A673 (cell line): ENCODE results near the gene FLNC. TPM values are rescaled to one million over a fixed set of nuclear protein-coding genes. Genes with fewer than 3 reads are reported as not detected.

Experiments used
- BruUV-seq: library from RNA; stranded (reverse); fragments of 400-500 nt; replicated peaks from 2 replicates; lab custom pipeline; 2021; lab: Mats Ljungman, UMichigan
- CTCF ChIA-PET: fragments of 300-600 bp; sonication (Branson Sonifier 250); formaldehyde crosslinking; loops from one replicate; lab custom pipeline; 2022; ENCODE audit warnings: antibody characterized with exemption; lab: Charles Lee
- POLR2A ChIA-PET: fragments of 300-600 bp; sonication (Branson Sonifier 250); formaldehyde crosslinking; loops from one replicate; lab custom pipeline; 2022; ENCODE audit warnings: antibody characterized with exemption; ENCODE audit not compliant: low non-redundant PET; lab: Charles Lee
- DNase-seq: peaks from one replicate; pipeline ENCODE4 v3.0.0-alpha.2; 2015; ENCODE audit warnings: low spot score
- H3K27ac ChIP-seq: fragments of 200-600 bp; sonication (generic); 2 replicates; pipeline ENCODE4 v1.5.1; 2016; ENCODE audit warnings: mixed run types, low read depth, mild to moderate bottlenecking, mixed read lengths, antibody characterized with exemption, low read length; ENCODE audit not compliant: poor library complexity, severe bottlenecking
- H3K27me3 ChIP-seq: fragments of 200-600 bp; sonication (generic); replicated peaks from 2 replicates; pipeline ENCODE4 v1.6.1; 2017; ENCODE audit warnings: mixed run types, low read depth, mild to moderate bottlenecking, mixed read lengths, antibody characterized with exemption, low read length; ENCODE audit not compliant: insufficient read depth, poor library complexity
- H3K36me3 ChIP-seq: fragments of 200-600 bp; sonication (generic); 2 replicates; pipeline ENCODE4 v1.6.1; 2016; ENCODE audit warnings: mixed run types, mild to moderate bottlenecking, mixed read lengths, antibody characterized with exemption, low read length; ENCODE audit not compliant: insufficient read depth, poor library complexity, severe bottlenecking
- H3K4me1 ChIP-seq: fragments of 200-600 bp; sonication (generic); 2 replicates; pipeline ENCODE4 v1.6.1; 2017; ENCODE audit warnings: mixed run types, mild to moderate bottlenecking, mixed read lengths, antibody characterized with exemption, low read length; ENCODE audit not compliant: insufficient read depth, poor library complexity, severe bottlenecking
- H3K4me3 ChIP-seq: fragments of 200-600 bp; sonication (generic); 2 replicates; pipeline ENCODE4 v1.5.1; 2016; ENCODE audit warnings: low read depth, mixed run types, mild to moderate bottlenecking, mixed read lengths, low read length; ENCODE audit not compliant: poor library complexity, severe bottlenecking
- H3K9me3 ChIP-seq: fragments of 200-600 bp; sonication (generic); 2 replicates; pipeline ENCODE4 v1.6.1; 2016; ENCODE audit warnings: mixed run types, low read depth, mild to moderate bottlenecking, mixed read lengths, antibody characterized with exemption, low read length; ENCODE audit not compliant: poor library complexity, severe bottlenecking
- EZH2 ChIP-seq: fragments of 200-600 bp; sonication (generic); IDR thresholded peaks from 2 replicates; pipeline ENCODE4 v1.6.1; 2017; ENCODE audit warnings: borderline replicate concordance, low read depth, mild to moderate bottlenecking, mixed read lengths, antibody characterized with exemption, low read length; ENCODE audit not compliant: poor library complexity, severe bottlenecking
- intact Hi-C: fragments of 100-400 bp; cut with micrococcal nuclease; formaldehyde crosslinking; loops from one replicate; pipeline ENCODE4 v1.10.0; 2022; ENCODE audit not compliant: unreplicated experiment
- total RNA-seq: library from RNA; stranded (reverse); gene quantifications from 2 replicates; pipeline ENCODE4 v1.2.3, GENCODE V29; 2021
- TF ChIP-seq, protein P1 (sequence below): fragments of 300-800, 200-600 bp; sonication (generic); conservative IDR thresholded peaks from 2 replicates; pipeline ENCODE4 v1.5.1; 2017; ENCODE audit warnings: low read depth, mild to moderate bottlenecking, antibody characterized with exemption, low read length, moderate library complexity, mixed read lengths

The FLNC gene
- total RNA-seq, 1 experiment from 2014 or later = 6.5 TPM

DNA sequence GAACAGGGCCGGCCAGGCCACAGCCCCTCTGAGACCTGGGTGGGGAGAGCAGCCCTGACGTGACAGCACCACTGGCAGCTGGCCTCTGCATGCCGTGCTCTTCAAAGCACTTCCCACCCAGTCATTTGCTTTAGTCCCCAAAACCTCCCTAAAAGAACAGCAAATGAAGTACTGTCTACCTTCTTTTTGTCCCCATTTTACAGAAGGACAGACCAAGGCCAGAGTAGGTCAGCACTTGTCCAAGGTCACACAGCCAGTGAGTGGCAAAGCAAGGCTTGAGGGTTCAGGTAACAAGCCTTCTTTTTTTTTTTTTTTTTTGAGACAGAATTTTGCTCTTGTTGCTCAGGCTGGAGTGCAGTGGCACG, 47.5 kb downstream of the FLNC start:
- H3K9me3 ChIP-seq = no peaks in the 10 kb centered on the region
- no peak overlapping the region for H3K4me3 ChIP-seq
- CTCF ChIA-PET = no interaction called here
- TF ChIP-seq, protein P1, sequence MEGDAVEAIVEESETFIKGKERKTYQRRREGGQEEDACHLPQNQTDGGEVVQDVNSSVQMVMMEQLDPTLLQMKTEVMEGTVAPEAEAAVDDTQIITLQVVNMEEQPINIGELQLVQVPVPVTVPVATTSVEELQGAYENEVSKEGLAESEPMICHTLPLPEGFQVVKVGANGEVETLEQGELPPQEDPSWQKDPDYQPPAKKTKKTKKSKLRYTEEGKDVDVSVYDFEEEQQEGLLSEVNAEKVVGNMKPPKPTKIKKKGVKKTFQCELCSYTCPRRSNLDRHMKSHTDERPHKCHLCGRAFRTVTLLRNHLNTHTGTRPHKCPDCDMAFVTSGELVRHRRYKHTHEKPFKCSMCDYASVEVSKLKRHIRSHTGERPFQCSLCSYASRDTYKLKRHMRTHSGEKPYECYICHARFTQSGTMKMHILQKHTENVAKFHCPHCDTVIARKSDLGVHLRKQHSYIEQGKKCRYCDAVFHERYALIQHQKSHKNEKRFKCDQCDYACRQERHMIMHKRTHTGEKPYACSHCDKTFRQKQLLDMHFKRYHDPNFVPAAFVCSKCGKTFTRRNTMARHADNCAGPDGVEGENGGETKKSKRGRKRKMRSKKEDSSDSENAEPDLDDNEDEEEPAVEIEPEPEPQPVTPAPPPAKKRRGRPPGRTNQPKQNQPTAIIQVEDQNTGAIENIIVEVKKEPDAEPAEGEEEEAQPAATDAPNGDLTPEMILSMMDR = no peak
- no peak for TF ChIP-seq EZH2
- DNase-seq = no peak
- no TSS peak for BruUV-seq
- H3K27me3 ChIP-seq = no peaks in the 10 kb centered on the region
- no peaks in the 10 kb centered on the region for H3K4me1 ChIP-seq
- no peaks in the 10 kb centered on the region for H3K36me3 ChIP-seq
- POLR2A ChIA-PET = no interaction called here
- no peak overlapping the region for H3K27ac ChIP-seq
- intact Hi-C loops = no loop called here

DNA sequence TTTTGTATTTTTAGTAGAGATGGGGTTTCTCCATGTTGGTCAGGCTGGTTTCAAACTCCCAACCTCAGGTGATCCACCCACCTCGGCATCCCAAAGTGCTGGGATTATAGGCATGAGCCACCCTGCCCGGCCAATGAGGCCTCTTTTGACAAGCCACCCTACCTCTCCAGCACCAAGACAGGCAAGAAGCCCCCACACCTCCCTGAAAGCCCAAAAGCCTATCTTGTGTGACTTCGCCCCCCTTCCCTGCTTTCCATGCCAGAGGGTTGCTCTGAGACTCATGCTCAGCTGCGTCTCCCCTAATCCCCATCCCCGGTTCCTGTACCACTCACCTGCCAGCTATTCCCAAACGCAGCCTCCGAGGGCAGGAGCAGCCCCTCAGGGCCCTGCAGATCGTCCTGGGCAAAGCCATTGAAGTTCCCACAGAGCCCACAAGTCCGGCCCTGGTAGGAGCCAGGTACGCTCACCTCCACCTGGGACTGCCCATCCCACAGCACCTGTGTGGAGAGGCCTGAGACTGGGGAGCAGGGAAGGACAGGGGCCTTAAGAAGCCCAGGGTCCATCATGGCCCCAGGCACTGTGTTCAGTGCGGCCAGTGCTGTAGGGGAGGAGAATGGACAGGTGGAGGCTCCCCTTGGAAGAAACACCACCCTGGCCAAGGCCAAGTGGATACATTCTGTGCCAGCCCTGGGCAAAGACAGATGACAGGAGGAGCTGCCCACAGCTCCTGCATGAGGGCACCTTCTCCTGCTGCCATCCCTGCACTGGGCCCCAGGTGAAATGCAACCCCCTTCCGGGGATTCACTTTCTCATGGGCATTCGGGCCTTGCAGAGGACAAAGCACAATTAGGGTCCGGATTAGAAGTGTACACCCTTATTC, 48.3 kb downstream of the FLNC start:
- TF ChIP-seq EZH2 = no peak
- TF ChIP-seq, protein P1 = no peak
- intact Hi-C loops = no loop called here
- Histone ChIP-seq H3K4me3 (no peak overlapping the region), H3K27me3 (no peaks in the 10 kb centered on the region), H3K9me3 (no peaks in the 10 kb centered on the region), H3K4me1 (no peaks in the 10 kb centered on the region), H3K27ac (no peak overlapping the region), H3K36me3 (no peaks in the 10 kb centered on the region)
- no TSS peak for BruUV-seq
- POLR2A ChIA-PET = no interaction called here
- DNase-seq = no peak
- CTCF ChIA-PET = no interaction called here

DNA sequence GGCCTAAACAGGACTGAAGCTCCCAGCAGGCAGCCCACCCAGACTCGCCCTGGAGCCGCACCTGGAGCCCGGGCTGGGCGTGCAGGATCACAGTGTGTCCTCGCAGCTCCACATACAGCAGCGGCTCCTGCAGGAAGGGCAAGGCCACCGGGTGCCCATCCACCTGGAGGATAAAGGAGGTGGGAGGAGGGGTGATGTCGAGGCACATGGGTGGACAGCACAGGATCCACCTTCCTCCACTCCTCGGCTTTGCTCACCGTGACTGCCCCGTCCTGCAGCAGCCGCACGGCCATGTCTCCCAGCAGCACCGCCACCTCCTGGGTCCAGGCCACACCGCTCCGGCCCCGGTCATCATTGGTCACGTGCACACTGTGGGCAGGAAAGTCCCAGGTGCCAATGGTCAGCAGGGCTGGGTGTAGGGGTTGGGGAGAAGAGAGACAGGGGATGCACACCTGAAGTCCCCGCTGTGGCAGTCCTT, 49.3 kb downstream of the FLNC start:
- intact Hi-C loops = no loop called here
- H3K27me3 ChIP-seq = no peaks in the 10 kb centered on the region
- BruUV-seq = no TSS peak
- no peak overlapping the region for H3K27ac ChIP-seq
- ChIA-PET POLR2A (no interaction called here), CTCF (interaction anchor here (1.0 to 1.3 kb wide), 2 partner anchors 271 to 453 kb away, joined by 4 read pairs; no protein-coding TSS in a partner anchor)
- H3K4me3 ChIP-seq = no peak overlapping the region
- no peaks in the 10 kb centered on the region for H3K9me3 ChIP-seq
- no peak for TF ChIP-seq EZH2
- TF ChIP-seq, protein P1 = no peak
- H3K36me3 ChIP-seq = no peaks in the 10 kb centered on the region
- H3K4me1 ChIP-seq = no peaks in the 10 kb centered on the region
- no peak for DNase-seq
